Pulmonary artery endothelial cell (primary cell): Measurements from ENCODE around the gene SLC12A3. TPM values are rescaled to one million over a fixed set of nuclear protein-coding genes. Genes with fewer than 3 reads are reported as not detected.
"Not testable (repeated sequence)": the region's sequence is repeated elsewhere in the genome, so short reads cannot be mapped to it uniquely, and the experiment has no call there.

Source experiments
- DNase-seq: peaks from one replicate; pipeline ENCODE4 v3.0.0-alpha.2; 2011; ENCODE audit warnings: low read depth, low spot score
- total RNA-seq: library from RNA; depleted of rRNA; stranded (reverse); fragments of >200 nt; gene quantifications from 2 replicates; pipeline ENCODE4 v1.2.3, GENCODE V29; 2014

The SLC12A3 gene
- total RNA-seq, 1 donor from 2014 or later, result not detected

- DNase-seq, result no peak
These were observed 53.5 kb downstream of the SLC12A3 start for GRCh38 chr16:56918467-56919012.

GRCh38 chr16:56919099-56919800, 54.2 kb downstream of the SLC12A3 start:
- no peak for DNase-seq

- DNase-seq, result no peak
These were observed 56.6 kb downstream of the SLC12A3 start for GRCh38 chr16:56921571-56921970.

- DNase-seq, result no peak
These were observed 58.6 kb downstream of the SLC12A3 start for GRCh38 chr16:56923481-56924091.

- no peak for DNase-seq
These were observed 62.5 kb downstream of the SLC12A3 start for GRCh38 chr16:56927471-56927870.

GRCh38 chr16:56929639-56930038, 64.6 kb downstream of the SLC12A3 start:
- DNase-seq, result no peak

DNA sequence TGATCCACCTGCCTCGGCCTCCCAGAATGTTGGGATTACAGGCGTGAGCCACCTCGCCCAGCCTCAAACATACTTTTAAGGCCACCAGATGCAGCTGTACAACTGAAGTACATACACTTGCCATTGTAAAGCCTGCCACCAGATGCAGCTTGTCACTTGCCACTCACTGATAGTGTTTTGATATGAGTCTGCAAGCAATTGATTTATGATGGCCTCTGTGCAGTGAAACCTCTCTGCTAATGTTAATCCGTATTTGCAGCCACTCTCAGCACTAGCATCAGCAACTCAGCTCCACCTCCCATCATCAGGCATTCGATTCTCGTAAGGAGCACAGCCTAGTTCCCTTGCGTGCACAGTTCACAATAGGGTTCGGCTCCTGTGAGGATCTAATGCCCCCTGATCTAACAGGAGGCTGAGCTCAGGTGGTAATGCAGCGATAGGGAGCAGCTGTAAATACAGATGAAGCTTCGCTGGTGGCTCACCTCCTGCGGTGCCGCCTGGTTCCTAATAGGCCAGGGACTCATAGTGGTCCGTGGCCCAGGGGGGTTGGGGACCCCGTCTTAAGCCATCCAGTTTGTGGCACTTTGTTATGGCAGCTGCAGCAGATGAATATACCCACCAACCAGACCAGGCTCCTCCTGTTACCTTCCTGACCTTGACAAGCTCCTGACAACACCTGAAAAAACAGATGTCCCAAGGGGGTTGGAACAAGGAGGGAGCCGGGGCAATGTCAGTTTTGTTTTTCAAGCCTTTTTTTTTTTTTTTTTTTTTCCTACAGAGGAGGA, 65.7 kb downstream of the SLC12A3 start:
- DNase-seq, result no peak

GRCh38 chr16:56931271-56931891, 66.4 kb downstream of the SLC12A3 start:
- no peak for DNase-seq

GRCh38 chr16:56931892-56932720, 67.1 kb downstream of the SLC12A3 start, which contains the start of gene HERPUD1:
Gene HERPUD1 (plus strand): TSS chr16:56932142. CDS start chr16:56932245, 103 bp downstream.
- DNase-seq, result peak; percentile 88

- peak; percentile 70 for DNase-seq
These were observed 68.0 kb downstream of the SLC12A3 start for GRCh38 chr16:56932721-56933619.

- no peak for DNase-seq
These were observed 69.0 kb downstream of the SLC12A3 start for GRCh38 chr16:56933828-56934598.

DNA sequence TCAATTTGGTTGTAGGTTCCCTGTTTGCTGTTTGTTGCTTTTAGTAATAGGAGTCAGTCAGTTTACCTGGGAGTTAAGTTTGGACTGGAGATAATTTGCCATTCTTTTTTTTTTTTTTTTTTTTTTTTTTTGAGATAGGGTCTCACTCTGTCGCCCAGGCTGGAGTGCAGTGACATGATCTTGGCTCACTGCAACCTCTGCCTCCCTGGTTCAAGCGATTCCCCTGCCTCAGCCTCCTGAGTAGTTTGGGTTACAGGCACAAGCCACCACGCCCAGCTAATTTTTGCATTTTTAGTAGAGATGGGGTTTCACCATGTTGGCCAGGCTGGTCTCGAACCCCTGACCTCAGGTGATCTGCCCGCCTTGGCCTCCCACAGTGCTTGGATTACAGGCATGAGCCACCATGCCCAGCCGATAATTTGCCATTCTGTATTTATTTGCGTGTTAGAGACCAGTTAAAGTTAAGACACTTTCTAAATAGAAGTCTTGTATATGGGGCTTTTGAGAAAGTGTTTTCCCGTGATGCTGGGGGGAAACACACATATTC, 69.7 kb downstream of the SLC12A3 start:
- DNase-seq, result not testable (repeated sequence)

DNA sequence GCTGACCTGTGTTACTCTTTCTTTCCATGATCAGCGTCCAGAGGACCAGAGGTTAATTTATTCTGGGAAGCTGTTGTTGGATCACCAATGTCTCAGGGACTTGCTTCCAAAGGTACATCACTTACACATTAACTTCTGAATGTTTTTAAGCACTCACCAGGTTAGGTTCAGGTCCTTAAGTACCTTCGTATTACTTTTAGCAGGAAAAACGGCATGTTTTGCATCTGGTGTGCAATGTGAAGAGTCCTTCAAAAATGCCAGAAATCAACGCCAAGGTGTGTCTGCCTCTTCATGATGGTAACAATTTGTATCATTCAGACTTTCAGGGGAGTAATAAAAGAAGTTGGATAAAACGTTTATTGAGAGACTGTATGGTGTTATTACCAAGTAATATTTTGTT, 70.2 kb downstream of the SLC12A3 start:
- no peak for DNase-seq

DNA sequence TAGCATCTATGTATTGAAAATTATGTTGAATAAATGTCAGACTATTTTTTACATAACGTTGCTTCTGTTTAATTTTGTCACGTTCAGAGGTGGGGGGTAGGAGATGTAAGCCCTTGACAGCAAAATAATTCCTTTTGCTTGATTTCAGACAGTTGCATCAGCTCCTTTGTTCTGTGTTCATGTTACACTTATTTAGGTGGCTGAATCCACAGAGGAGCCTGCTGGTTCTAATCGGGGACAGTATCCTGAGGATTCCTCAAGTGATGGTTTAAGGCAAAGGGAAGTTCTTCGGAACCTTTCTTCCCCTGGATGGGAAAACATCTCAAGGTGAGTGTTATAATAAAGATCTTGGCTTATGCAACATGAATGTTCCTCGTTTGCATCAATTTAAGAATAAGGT, 71.5 kb downstream of the SLC12A3 start:
- DNase-seq, result no peak

DNA sequence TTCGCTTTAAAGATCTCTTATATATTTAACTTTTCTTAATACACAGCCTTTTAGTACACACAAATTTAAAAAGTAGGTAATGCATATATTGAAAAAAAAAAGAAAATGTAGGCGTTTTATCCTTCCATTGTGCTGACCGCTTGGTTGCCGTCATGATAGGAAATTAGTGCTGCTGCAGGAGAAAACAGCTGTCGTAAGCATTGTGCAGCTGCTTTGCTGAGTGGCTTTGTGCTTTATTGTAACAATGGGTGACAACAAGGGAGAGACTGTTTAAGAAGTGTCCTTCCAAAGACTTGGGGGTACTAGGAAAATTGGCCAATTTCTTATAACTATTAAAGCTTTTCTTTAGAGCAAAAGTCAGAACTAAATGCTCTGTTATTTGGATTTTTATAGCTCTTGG, 71.9 kb downstream of the SLC12A3 start:
- DNase-seq, result no peak

DNA sequence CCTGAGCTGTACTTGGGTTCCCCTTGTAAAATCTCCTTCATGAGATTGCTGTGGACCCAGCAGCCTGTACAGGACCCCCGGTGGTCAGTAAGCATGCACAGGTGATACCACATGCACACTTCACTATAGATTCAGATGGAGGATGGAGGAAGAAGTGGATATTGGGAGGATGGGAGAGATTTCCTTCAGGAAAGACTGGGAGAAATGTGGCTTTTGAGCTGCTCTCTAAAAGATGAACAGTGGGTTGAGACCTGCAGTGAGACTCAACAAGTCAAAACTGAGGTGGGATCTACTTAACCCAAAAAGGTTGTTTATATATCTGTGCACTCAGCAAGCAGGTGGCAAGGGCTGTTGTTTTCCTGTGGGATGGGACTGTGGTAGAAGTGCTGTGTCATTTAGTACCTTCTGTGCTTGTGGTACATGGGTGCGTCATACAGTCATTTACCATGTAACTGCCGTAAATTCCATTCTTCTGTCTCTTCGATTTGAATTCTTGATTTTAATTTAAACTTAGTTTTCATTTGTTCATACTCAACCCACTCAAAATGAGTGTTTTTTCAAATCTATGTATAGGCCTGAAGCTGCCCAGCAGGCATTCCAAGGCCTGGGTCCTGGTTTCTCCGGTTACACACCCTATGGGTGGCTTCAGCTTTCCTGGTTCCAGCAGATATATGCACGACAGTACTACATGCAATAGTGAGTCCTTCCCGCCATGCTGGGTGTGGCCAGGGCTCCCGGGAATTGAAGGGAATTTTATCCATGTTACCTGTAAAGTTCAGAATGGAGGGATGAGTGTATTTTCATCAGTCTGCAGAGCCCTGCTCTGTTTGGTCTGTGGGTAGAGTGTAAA, 73.9 kb downstream of the SLC12A3 start:
- no peak for DNase-seq

GRCh38 chr16:56939801-56940200, 74.8 kb downstream of the SLC12A3 start:
- no peak for DNase-seq

DNA sequence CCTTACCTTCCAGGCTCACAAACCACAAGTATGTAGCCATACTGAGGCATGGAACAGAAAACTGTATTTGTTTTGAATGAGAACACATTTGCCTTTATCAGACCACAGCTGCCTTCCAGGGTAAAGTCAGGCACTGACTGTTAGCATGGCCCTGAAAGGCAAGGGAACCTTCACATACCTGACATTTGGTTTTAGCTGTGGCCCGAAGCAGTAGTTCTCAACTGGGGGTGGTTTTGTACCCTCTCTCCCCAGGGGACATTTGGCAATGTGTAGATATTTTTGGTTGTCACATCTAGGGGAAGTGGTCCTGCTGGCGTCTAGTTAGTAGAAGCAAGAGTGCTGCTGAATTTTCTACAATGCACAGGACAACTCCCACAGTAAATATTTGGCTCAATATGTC, 76.1 kb downstream of the SLC12A3 start:
- DNase-seq, result no peak
